HG03442 (cell line): Measurements from ENCODE around the gene ZDHHC14.

Experiments
- ATAC-seq: cut with Tn5 transposase; IDR thresholded peaks from one replicate; pipeline ENCODE4 v1.9.1; 2021; ENCODE audit warnings: mild to moderate bottlenecking, moderate library complexity; ENCODE audit not compliant: unreplicated experiment

The ZDHHC14 gene

GRCh38 chr6:157528931-157529653 lies 148.1 kb downstream of the ZDHHC14 start:
- no peak for ATAC-seq

GRCh38 chr6:157529654-157530039 lies 148.7 kb downstream of the ZDHHC14 start:
- no peak for ATAC-seq

GRCh38 chr6:157530126-157530525 lies 149.1 kb downstream of the ZDHHC14 start:
- ATAC-seq, result no peak

GRCh38 chr6:157530724-157531168 lies 149.8 kb downstream of the ZDHHC14 start:
- no peak for ATAC-seq

GRCh38 chr6:157531169-157531985 lies 150.4 kb downstream of the ZDHHC14 start:
- no peak for ATAC-seq

GRCh38 chr6:157531986-157532365 lies 151.0 kb downstream of the ZDHHC14 start:
- ATAC-seq, result no peak

GRCh38 chr6:157533048-157533871 lies 152.3 kb downstream of the ZDHHC14 start:
- no peak for ATAC-seq

- no peak for ATAC-seq
Measured at GRCh38 chr6:157534134-157534871, 153.3 kb downstream of the ZDHHC14 start.

GRCh38 chr6:157534977-157535339 lies 154.0 kb downstream of the ZDHHC14 start:
- no peak for ATAC-seq

GRCh38 chr6:157535340-157536222 lies 154.6 kb downstream of the ZDHHC14 start:
- ATAC-seq, result peak; percentile 73

GRCh38 chr6:157536223-157536545 lies 155.2 kb downstream of the ZDHHC14 start:
- ATAC-seq, result no peak

- ATAC-seq, result no peak
Measured at GRCh38 chr6:157537556-157537955, 156.6 kb downstream of the ZDHHC14 start.

GRCh38 chr6:157538168-157538567 lies 157.2 kb downstream of the ZDHHC14 start:
- peak; percentile 41 for ATAC-seq

GRCh38 chr6:157538698-157539097 lies 157.7 kb downstream of the ZDHHC14 start:
- ATAC-seq, result no peak

- no peak for ATAC-seq
Measured at GRCh38 chr6:157539421-157539822, 158.4 kb downstream of the ZDHHC14 start.

GRCh38 chr6:157539900-157540752 lies 159.1 kb downstream of the ZDHHC14 start:
- ATAC-seq, result no peak

GRCh38 chr6:157541618-157542413 lies 160.8 kb downstream of the ZDHHC14 start:
- no peak for ATAC-seq
